DMS53 treated with DMSO at 0.1 percent for 48 hours (cell line): ENCODE data around the gene TNFRSF17.
"Not testable (repeated sequence)": the region's sequence is repeated elsewhere in the genome, so short reads cannot be mapped to it uniquely, and the experiment has no call there.

Experiments
- DNase-seq: peaks from one replicate; lab custom pipeline; 2025; ENCODE audit not compliant: unreplicated experiment; lab: John Stamatoyannopoulos, UW

Gene TNFRSF17

GRCh38 chr16:11968577-11968976 is 3.6 kb downstream of the TNFRSF17 start:
- no peak for DNase-seq

GRCh38 chr16:11970292-11970691 is 5.3 kb downstream of the TNFRSF17 start:
- DNase-seq: not testable (repeated sequence)

- DNase-seq: no peak
Observed at GRCh38 chr16:11972128-11972527, 7.1 kb downstream of the TNFRSF17 start.

GRCh38 chr16:11973070-11973469 is 8.1 kb downstream of the TNFRSF17 start:
- no peak for DNase-seq

GRCh38 chr16:11976850-11977375 is 11.9 kb downstream of the TNFRSF17 start:
- no peak for DNase-seq

GRCh38 chr16:11977376-11978041 is 12.5 kb downstream of the TNFRSF17 start:
- DNase-seq: no peak

GRCh38 chr16:11978080-11978479 is 13.1 kb downstream of the TNFRSF17 start:
- no peak for DNase-seq

- no peak for DNase-seq
Observed at GRCh38 chr16:11979013-11979672, 14.1 kb downstream of the TNFRSF17 start.

- DNase-seq: no peak
Observed at GRCh38 chr16:11980136-11980844, 15.3 kb downstream of the TNFRSF17 start.

- no peak for DNase-seq
Observed at GRCh38 chr16:11985250-11985649, 20.2 kb downstream of the TNFRSF17 start.

GRCh38 chr16:11986521-11987057 is 21.6 kb downstream of the TNFRSF17 start:
- DNase-seq: no peak

GRCh38 chr16:11988258-11988978 is 23.4 kb downstream of the TNFRSF17 start:
- no peak for DNase-seq

GRCh38 chr16:11990702-11991390 is 25.8 kb downstream of the TNFRSF17 start:
- no peak for DNase-seq

- DNase-seq: no peak
Observed at GRCh38 chr16:11992008-11992584, 27.1 kb downstream of the TNFRSF17 start.

- DNase-seq: no peak
Observed at GRCh38 chr16:11992586-11993524, 27.8 kb downstream of the TNFRSF17 start.

- no peak for DNase-seq
Observed at GRCh38 chr16:11994143-11995119, 29.4 kb downstream of the TNFRSF17 start.

GRCh38 chr16:11996433-11997330 is 31.7 kb downstream of the TNFRSF17 start:
- no peak for DNase-seq
